Adipocyte (in vitro differentiated cells): ENCODE data around the gene FAM184A.
"Not testable (repeated sequence)": the region's sequence is repeated elsewhere in the genome, so short reads cannot be mapped to it uniquely, and the experiment has no call there.

Experiments used
- DNase-seq: peaks from one replicate; pipeline ENCODE4 v3.0.0-alpha.2; 2015; ENCODE audit warnings: low read depth
- H3K27me3 ChIP-seq: replicated peaks from 2 replicates; pipeline ENCODE4 v1.7.0; 2013; ENCODE audit warnings: mild to moderate bottlenecking, low read length, moderate library complexity; ENCODE audit not compliant: control insufficient read depth, insufficient read depth
- H3K36me3 ChIP-seq: 2 replicates; pipeline ENCODE4 v1.7.0; 2013; ENCODE audit warnings: low read length, mild to moderate bottlenecking, moderate library complexity; ENCODE audit not compliant: control insufficient read depth, insufficient read depth, severe bottlenecking
- H3K4me1 ChIP-seq: 2 replicates; pipeline ENCODE4 v1.7.0; 2013; ENCODE audit warnings: mild to moderate bottlenecking, low read length, moderate library complexity; ENCODE audit not compliant: control insufficient read depth, insufficient read depth
- H3K4me3 ChIP-seq: 2 replicates; pipeline ENCODE4 v1.7.0; 2013; ENCODE audit warnings: mild to moderate bottlenecking, low read length, moderate library complexity
- H3K9ac ChIP-seq: 2 replicates; pipeline ENCODE4 v1.7.0; 2013; ENCODE audit warnings: mild to moderate bottlenecking, low read length, moderate library complexity
- H3K9me3 ChIP-seq: 2 replicates; pipeline ENCODE4 v1.7.0; 2013; ENCODE audit warnings: mild to moderate bottlenecking, low read length, moderate library complexity; ENCODE audit not compliant: control insufficient read depth

Gene FAM184A

DNA sequence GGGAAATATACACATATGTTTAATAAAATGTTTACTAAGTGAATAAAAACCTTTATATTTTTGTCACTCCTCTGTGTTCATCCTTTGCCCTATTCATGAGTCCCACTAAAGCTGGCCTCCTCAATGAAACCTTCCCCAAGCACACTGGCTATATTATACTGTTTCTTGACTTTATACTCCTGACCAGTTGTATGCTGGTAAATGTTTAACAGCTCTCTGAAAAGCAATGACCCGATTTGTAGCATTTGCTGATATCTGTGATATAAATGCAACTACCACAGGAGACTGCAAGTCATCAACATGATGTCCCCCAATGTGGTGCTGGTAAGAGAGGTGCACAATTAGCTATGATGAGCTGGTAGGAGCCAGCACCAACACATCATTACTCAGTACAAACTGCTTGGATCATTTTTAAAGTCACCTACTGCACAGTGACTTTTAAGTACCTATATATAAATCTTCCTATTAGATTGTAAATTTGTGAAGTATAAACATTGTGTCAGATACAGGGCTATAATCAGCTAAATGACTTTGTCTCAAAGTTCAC lies 78.9 kb downstream of the FAM184A start:
- Histone ChIP-seq H3K4me3 (no peak overlapping the region), H3K36me3 (no peaks in the 10 kb centered on the region), H3K27me3 (no peaks in the 10 kb centered on the region), H3K9me3 (no peaks in the 10 kb centered on the region), H3K9ac (no peak overlapping the region), H3K4me1 (peaks cover 3% of the 10 kb centered on the region)
- no peak for DNase-seq

DNA sequence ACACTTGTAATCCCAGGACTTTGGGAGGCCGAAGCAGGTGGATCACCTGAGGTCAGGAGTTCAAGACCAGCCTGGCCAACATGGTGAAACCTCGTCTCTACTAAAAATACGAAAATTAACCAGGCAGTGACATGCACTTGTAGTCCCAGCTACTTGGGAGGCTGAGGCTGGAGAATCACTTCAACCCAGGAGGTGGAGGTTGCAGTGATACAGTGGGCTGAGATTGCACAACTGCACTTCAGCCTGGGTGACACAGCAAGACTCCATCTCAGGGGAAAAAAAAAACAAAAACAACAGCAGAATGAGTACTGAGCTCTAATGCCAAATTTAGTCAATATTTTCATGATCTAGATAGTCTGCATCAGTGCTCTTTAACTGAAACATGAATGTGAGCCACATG lies 81.0 kb downstream of the FAM184A start:
- H3K4me1 ChIP-seq, H3K9ac ChIP-seq, H3K9me3 ChIP-seq, DNase-seq, H3K4me3 ChIP-seq, H3K27me3 ChIP-seq, H3K36me3 ChIP-seq: not testable (repeated sequence)

DNA sequence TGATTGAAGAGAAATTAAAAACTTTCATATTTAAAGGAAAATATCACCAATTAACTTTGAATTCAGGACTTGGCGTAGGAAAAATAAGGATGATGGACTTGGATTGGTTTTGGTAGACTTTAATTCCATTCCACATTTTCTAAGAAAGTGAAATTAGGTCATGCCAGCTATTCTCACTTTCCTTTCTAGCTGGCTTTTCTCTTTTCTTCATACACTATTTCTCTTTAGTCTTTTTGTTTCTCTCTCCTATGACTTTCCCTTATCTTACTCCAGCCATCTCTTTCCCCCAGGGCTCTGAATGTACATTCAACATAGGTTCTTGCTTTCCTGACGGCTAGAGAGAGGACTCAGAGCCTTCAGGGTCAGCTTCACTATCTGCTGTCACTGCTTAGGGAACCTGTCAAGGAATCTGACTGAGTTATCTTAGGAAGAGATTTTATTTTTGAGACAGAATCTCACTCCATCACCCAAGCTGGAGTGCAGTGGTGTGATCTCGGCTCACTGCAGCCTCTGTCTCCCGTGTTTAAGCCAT lies 82.1 kb downstream of the FAM184A start:
- Histone ChIP-seq H3K9me3 (no peaks in the 10 kb centered on the region), H3K36me3 (no peaks in the 10 kb centered on the region), H3K9ac (no peak overlapping the region), H3K4me1 (peaks cover 3% of the 10 kb centered on the region), H3K4me3 (no peak overlapping the region), H3K27me3 (no peaks in the 10 kb centered on the region)
- no peak for DNase-seq

DNA sequence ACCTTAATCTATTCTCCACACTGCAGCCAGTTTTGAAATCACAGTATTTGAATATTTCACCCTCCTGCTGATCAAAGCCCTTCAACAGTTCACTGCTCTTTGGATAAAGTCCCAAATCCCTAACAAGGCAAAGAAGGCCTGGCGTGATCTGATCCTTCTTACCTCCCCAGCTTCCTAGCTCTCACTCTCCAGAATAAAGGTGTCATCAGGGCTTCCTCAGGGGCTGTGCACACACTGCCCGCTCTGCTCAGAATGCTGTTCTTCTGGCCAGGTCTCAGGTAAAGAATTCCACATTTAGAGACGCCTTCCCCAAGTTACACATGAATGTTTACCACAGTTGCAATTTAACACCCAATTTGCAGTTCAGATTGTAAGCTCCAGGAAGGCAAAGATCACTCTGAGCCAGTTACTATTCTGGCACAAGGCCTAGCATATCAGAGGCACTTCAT lies 84.6 kb downstream of the FAM184A start:
- Histone ChIP-seq H3K27me3 (no peaks in the 10 kb centered on the region), H3K9ac (no peak overlapping the region), H3K9me3 (no peaks in the 10 kb centered on the region), H3K36me3 (no peaks in the 10 kb centered on the region), H3K4me1 (peaks cover 3% of the 10 kb centered on the region), H3K4me3 (no peak overlapping the region)
- no peak for DNase-seq

DNA sequence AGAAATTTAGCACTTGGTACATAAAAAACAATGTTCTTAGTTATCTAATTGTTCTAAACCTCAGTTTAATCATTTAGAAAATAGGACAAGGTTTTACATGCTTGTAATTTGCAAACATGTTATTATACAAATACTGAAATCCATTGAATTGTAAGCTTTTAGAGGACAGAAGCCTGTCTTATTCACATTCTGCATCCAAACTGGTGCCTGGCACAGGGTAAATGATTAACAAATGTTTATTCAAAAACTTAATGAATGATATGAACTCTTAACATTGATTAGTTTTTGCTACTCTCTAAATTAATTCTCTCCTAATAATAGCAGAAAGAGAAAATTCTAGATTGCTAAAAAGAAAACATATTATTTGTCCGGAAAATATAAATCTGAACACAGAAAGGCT lies 85.1 kb downstream of the FAM184A start:
- no peaks in the 10 kb centered on the region for H3K9me3 ChIP-seq
- no peaks in the 10 kb centered on the region for H3K27me3 ChIP-seq
- peaks cover 3% of the 10 kb centered on the region for H3K4me1 ChIP-seq
- no peaks in the 10 kb centered on the region for H3K36me3 ChIP-seq
- H3K9ac ChIP-seq = no peak overlapping the region
- DNase-seq = no peak
- no peak overlapping the region for H3K4me3 ChIP-seq

DNA sequence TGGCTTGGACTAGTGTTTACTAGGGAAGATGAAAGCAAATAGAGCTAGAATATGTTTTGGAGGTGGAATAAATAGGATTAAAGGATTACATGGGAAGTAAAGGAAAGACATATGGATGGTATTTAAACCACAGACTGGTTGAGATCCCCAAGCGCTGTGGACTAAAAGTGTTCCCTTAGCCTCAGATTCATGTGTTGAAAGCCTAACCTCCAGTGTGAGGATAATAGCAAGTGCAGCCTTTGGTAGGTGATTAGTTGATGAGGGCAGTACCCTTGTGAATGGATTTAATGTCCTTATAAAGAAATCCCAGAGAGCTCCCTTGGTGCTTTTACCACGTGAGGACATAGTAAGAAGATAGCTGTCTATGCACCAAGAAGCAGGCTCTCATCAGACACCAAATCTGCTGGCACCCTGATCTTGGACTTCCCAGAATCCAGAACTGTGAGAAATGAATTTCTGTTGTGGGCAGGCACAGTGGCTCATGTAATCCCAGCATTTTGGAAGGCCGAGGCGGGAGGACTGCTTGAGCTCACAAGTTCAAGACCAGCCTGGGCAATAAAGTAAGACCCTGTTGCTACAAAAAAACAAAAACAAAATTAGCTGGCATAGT lies 86.2 kb downstream of the FAM184A start:
- no peaks in the 10 kb centered on the region for H3K27me3 ChIP-seq
- no peak overlapping the region for H3K9ac ChIP-seq
- no peaks in the 10 kb centered on the region for H3K36me3 ChIP-seq
- no peak overlapping the region for H3K4me3 ChIP-seq
- H3K9me3 ChIP-seq = no peaks in the 10 kb centered on the region
- no peaks in the 10 kb centered on the region for H3K4me1 ChIP-seq
- DNase-seq = no peak

DNA sequence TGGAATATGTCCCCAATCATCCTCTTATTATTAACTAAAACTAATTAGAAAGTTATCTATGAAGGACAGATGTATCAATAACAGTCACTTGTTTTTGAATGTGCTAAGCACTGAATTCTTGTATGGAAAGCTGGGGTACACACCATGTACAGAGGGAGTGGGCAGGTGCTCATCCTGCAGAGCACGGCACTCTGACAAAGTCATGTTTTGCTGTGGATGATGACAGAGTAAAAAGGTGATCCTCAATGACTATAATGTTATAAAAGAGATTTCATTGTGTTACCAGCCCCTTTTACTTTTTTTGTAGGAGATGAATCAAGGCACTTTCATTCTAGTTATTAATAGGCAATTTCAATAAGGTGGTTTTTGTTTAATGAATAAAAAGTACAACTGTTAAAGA lies 92.2 kb downstream of the FAM184A start:
- no peak for DNase-seq
- H3K27me3 ChIP-seq = no peaks in the 10 kb centered on the region
- H3K4me3 ChIP-seq = no peak overlapping the region
- H3K36me3 ChIP-seq = no peaks in the 10 kb centered on the region
- no peaks in the 10 kb centered on the region for H3K4me1 ChIP-seq
- H3K9ac ChIP-seq = no peak overlapping the region
- no peaks in the 10 kb centered on the region for H3K9me3 ChIP-seq

DNA sequence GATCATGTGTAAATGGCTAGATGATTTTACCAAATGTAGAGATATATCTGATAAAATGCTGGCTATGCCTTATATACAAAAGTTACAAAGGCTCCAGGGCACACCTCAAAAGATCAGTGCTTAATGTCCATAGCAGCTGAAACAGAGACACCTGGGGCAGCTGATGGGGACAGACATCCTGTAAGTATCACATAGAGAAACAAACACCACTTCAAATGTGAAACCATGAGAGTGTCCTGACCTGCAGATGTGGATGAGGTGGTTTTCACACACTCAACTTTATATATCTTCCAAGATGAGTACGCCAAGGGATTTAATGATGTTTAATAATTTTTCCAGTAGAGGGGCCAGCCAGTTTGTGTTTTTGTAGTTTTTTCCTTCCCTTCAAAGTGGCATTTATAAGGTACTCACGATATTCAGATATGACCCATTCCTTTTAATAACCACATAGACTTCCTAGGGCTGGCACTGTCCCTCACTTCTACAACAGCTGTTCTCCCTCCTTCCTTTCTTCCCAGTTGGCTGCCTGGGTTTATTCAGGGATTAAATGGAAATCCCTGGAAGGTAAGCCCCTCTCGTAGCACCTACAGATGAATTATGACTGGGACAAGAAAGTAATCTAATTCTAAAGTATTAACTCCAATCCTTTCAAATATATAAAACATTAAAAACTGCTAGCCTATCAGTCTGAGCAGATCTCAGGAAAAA lies 93.2 kb downstream of the FAM184A start:
- DNase-seq = no peak
- Histone ChIP-seq H3K9me3 (no peaks in the 10 kb centered on the region), H3K27me3 (no peaks in the 10 kb centered on the region), H3K4me3 (no peak overlapping the region), H3K9ac (no peak overlapping the region), H3K4me1 (no peaks in the 10 kb centered on the region), H3K36me3 (no peaks in the 10 kb centered on the region)

DNA sequence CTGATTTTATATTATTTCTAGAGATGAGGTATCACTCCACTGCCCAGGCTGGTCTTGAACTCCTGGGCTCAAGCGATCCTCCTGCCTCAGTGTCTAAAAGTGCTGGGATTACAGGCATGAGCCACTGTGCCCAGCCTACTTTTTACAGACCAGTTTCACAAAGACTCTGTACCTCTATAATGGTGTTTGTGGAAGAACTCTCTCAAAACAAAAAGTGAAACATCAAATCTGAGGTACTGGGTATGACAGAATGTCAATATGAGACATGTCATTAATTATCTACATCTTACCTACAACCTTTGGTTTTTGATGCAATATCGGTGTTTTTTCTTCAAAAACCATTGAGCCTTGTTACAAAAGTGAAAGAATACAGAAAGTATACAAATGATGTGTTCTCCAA lies 94.1 kb downstream of the FAM184A start:
- H3K4me1 ChIP-seq = no peaks in the 10 kb centered on the region
- no peak for DNase-seq
- no peaks in the 10 kb centered on the region for H3K9me3 ChIP-seq
- no peaks in the 10 kb centered on the region for H3K27me3 ChIP-seq
- no peak overlapping the region for H3K9ac ChIP-seq
- no peak overlapping the region for H3K4me3 ChIP-seq
- no peaks in the 10 kb centered on the region for H3K36me3 ChIP-seq

DNA sequence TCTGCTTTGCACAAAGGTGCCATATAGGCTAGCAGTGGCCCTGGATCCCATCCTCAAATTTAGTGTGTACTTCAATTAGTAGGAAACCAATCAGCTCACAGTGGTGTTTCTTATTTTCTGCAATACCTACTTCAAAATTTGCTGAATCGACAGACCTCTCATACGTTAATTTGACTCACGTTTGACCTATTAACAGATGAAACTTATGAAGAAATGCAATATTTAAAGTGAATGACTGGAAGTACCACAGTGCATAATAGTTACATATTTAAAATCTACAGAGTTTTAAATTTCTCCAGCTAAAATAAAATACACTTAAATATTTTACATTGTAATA lies 95.9 kb downstream of the FAM184A start:
- Histone ChIP-seq H3K4me3 (no peak overlapping the region), H3K36me3 (no peaks in the 10 kb centered on the region), H3K9ac (no peak overlapping the region), H3K4me1 (no peaks in the 10 kb centered on the region), H3K27me3 (no peaks in the 10 kb centered on the region), H3K9me3 (no peaks in the 10 kb centered on the region)
- DNase-seq = no peak

DNA sequence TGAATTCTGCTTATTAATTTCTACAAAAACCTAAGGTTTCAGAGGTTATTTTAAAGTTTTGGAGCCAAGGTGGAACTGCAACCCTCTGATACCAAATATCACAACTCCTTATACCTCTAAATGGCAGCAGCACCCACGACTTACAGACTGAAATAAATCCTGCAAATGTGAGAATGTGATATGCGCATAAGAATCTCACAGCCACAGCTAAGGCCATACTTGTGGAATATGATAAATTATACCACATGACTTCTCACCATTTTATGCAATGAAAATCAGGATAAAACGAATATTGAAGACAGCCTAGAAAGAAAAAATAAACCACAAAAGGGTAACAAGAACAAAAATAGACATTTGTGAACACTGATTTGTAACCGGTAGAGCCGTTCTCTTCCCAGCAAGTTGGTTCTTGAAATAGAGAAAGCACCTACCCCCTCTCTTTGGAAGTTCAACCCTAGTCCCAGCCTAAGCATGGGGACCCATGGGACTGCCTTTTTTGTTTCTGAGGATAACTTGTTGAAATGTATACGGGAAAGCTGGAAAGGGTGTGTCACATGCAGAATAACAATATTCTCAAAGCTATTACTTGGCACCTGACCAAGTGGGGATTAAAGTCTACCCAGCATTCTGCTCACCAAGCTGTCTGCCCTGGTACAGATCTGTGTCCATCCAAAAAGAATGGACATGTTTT lies 96.4 kb downstream of the FAM184A start:
- no peaks in the 10 kb centered on the region for H3K36me3 ChIP-seq
- no peak overlapping the region for H3K9ac ChIP-seq
- no peaks in the 10 kb centered on the region for H3K9me3 ChIP-seq
- no peaks in the 10 kb centered on the region for H3K4me1 ChIP-seq
- H3K27me3 ChIP-seq = no peaks in the 10 kb centered on the region
- DNase-seq = no peak
- no peak overlapping the region for H3K4me3 ChIP-seq
